CD4-positive, alpha-beta T cell (primary cell): Measurements from ENCODE around the gene TSHZ1. TPM values are rescaled to one million over a fixed set of nuclear protein-coding genes. Genes with fewer than 3 reads are reported as not detected.
"Not testable (repeated sequence)": the region's sequence is repeated elsewhere in the genome, so short reads cannot be mapped to it uniquely, and the experiment has no call there.

Experiments
- ATAC-seq: fragments of 200-7000 bp; cut with Tn5 transposase; one replicate; pipeline ENCODE4 v1.10.0; 2022; ENCODE audit warnings: mild to moderate bottlenecking; ENCODE audit not compliant: poor library complexity
- CTCF ChIA-PET: fragments of 350-600 bp; sonication (Branson Sonifier 250); formaldehyde crosslinking; loops from one replicate; lab custom pipeline; 2021; ENCODE audit warnings: antibody characterized with exemption, inconsistent platforms; lab: Charles Lee
- POLR2A ChIA-PET: fragments of 350-600 bp; sonication (Branson Sonifier 250); formaldehyde crosslinking; loops from one replicate; lab custom pipeline; 2021; ENCODE audit warnings: antibody characterized with exemption, inconsistent platforms; lab: Charles Lee
- DNase-seq, 14 experiments: peaks; one replicate each; pipeline ENCODE4 v3.0.0-alpha.2; 2013 to 2020; ENCODE audit warnings: mixed read lengths in 2 of 14
- H3K27ac ChIP-seq, 2 donors: one replicate each; pipeline versions ENCODE4 v1.5.1 to v1.7.0; 2013; ENCODE audit warnings: low read length in 2 of 2, low read depth in 1 of 2, mild to moderate bottlenecking in 1 of 2
- H3K27me3 ChIP-seq, 2 experiments: 1 replicate in 1 of 2; 2 replicates in 1 of 2; pipeline versions ENCODE4 v1.6.1 to v1.7.0; 2013; ENCODE audit warnings: low read length in 2 of 2, control low read depth in 1 of 2, mild to moderate bottlenecking in 1 of 2, moderate library complexity in 1 of 2; ENCODE audit not compliant: insufficient read depth in 2 of 2, control insufficient read depth in 1 of 2
- H3K36me3 ChIP-seq: one replicate; pipeline ENCODE4 v1.6.1; 2013; ENCODE audit warnings: low read length, control low read depth; ENCODE audit not compliant: insufficient read depth
- H3K4me1 ChIP-seq: one replicate; pipeline ENCODE4 v1.6.1; 2013; ENCODE audit warnings: low read length, control low read depth; ENCODE audit not compliant: insufficient read depth
- H3K4me3 ChIP-seq: one replicate; pipeline ENCODE4 v1.5.1; 2013; ENCODE audit warnings: mild to moderate bottlenecking, low read length, moderate library complexity
- H3K9me3 ChIP-seq, 2 experiments: 1 replicate in 1 of 2; 2 replicates in 1 of 2; pipeline versions ENCODE4 v1.6.1 to v1.7.0; 2013; ENCODE audit warnings: low read length in 2 of 2, mild to moderate bottlenecking in 2 of 2, control low read depth in 1 of 2, moderate library complexity in 1 of 2; ENCODE audit not compliant: control insufficient read depth in 1 of 2, insufficient read depth in 1 of 2
- H3K27ac Mint-ChIP-seq: one replicate; pipeline ENCODE4 v1.8.0; 2020; ENCODE audit warnings: mixed read lengths
- H3K27me3 Mint-ChIP-seq: one replicate; pipeline ENCODE4 v1.8.0; 2021; ENCODE audit warnings: mixed read lengths
- H3K36me3 Mint-ChIP-seq: one replicate; pipeline ENCODE4 v1.8.0; 2021; ENCODE audit warnings: low read depth, mixed read lengths
- H3K4me1 Mint-ChIP-seq: one replicate; pipeline ENCODE4 v1.8.0; 2021; ENCODE audit warnings: low read depth, mixed read lengths
- H3K4me3 Mint-ChIP-seq: one replicate; pipeline ENCODE4 v1.8.0; 2020; ENCODE audit warnings: mild to moderate bottlenecking, mixed read lengths
- H3K9me3 Mint-ChIP-seq: one replicate; pipeline ENCODE4 v1.8.0; 2020; ENCODE audit warnings: mixed read lengths
- intact Hi-C, 2 experiments: fragments of 100-400 bp; cut with DNase I in 1 of 2; cut with micrococcal nuclease in 1 of 2; formaldehyde crosslinking; loops; one replicate each; pipeline versions ENCODE4 v1.15.1 to v1.9.0; 2023 to 2025; cut with DNase I, micrococcal nuclease
- total RNA-seq, 174 experiments: library from RNA in 2 of 174; stranded (reverse) in 2 of 174; gene quantifications; one replicate each; pipeline ENCODE4 v1.2.3 and lab custom pipeline; 2021 to 2026
- TF ChIP-seq, protein P1 (sequence below): fragments of 200-600 bp; IDR thresholded peaks from one replicate; pipeline ENCODE4 v1.8.0; 2022; ENCODE audit warnings: antibody characterized with exemption, mild to moderate bottlenecking

The TSHZ1 gene
- total RNA-seq, 2 experiments from 2014 or later = 19.9 to 21.5 TPM

DNA sequence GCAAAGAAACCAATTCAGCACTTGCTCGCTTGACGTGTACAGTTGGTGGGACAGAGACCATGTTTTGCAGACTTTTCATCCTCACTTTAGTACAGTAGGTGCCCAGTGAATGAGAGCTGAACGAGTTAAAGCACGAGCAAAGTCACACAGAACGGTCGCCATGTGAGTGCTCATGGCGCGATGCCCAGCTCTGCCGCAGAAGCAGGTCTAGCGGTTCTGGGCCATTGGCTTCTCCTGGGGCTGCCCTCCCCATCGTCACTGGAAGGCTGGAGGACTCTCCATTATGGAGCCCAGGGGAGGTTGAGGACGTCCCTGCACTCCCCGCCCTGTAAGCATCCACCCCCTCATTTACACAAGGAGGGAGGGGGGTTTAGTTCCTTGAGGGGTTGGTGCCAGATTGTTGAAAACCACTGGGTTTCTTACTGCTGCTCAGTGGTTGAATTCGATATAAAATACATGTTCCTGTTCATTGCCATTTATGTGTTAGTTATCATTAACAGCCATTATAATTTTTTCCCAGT is 26.6 kb upstream of the TSHZ1 start:
- ATAC-seq = no peak
- ChIA-PET CTCF (no interaction called here), POLR2A (interaction anchor here (1.2 kb wide), 1 partner anchor 9 kb away, joined by 4 read pairs; no protein-coding TSS in a partner anchor)
- intact Hi-C loops = no loop called here
- Histone ChIP-seq H3K27me3 (no peaks in the 10 kb centered on the region), H3K27ac (no peak overlapping the region), H3K4me1 (no peaks in the 10 kb centered on the region), H3K36me3 (no peaks in the 10 kb centered on the region), H3K9me3 (no peaks in the 10 kb centered on the region), H3K4me3 (no peak overlapping the region)
- Mint-ChIP-seq H3K36me3 (no peaks in the 10 kb centered on the region), H3K27ac (no peak overlapping the region), H3K4me3 (no peak overlapping the region), H3K27me3 (peaks cover 4% of the 10 kb centered on the region), H3K9me3 (no peaks in the 10 kb centered on the region), H3K4me1 (no peaks in the 10 kb centered on the region)
- no peak for DNase-seq
- TF ChIP-seq, protein P1, sequence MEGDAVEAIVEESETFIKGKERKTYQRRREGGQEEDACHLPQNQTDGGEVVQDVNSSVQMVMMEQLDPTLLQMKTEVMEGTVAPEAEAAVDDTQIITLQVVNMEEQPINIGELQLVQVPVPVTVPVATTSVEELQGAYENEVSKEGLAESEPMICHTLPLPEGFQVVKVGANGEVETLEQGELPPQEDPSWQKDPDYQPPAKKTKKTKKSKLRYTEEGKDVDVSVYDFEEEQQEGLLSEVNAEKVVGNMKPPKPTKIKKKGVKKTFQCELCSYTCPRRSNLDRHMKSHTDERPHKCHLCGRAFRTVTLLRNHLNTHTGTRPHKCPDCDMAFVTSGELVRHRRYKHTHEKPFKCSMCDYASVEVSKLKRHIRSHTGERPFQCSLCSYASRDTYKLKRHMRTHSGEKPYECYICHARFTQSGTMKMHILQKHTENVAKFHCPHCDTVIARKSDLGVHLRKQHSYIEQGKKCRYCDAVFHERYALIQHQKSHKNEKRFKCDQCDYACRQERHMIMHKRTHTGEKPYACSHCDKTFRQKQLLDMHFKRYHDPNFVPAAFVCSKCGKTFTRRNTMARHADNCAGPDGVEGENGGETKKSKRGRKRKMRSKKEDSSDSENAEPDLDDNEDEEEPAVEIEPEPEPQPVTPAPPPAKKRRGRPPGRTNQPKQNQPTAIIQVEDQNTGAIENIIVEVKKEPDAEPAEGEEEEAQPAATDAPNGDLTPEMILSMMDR = no peak

- no peaks in the 10 kb centered on the region for H3K36me3 Mint-ChIP-seq
- CTCF ChIA-PET = interaction anchor here (1.0 kb wide), 1 partner anchor 13 kb away, joined by 3 read pairs; no protein-coding TSS in a partner anchor
- Histone ChIP-seq H3K4me1 (no peaks in the 10 kb centered on the region), H3K4me3 (no peak overlapping the region), H3K27me3 (no peaks in the 10 kb centered on the region), H3K9me3 (no peaks in the 10 kb centered on the region), H3K36me3 (no peaks in the 10 kb centered on the region), H3K27ac (no peak overlapping the region)
- H3K27ac Mint-ChIP-seq = no peak overlapping the region
- intact Hi-C loops = no loop called here
- peaks cover 4% of the 10 kb centered on the region for H3K27me3 Mint-ChIP-seq
- H3K4me3 Mint-ChIP-seq = no peak overlapping the region
- no peaks in the 10 kb centered on the region for H3K9me3 Mint-ChIP-seq
- H3K4me1 Mint-ChIP-seq = no peaks in the 10 kb centered on the region
- no peak for DNase-seq
- no peak for ATAC-seq
- POLR2A ChIA-PET = no interaction called here
- TF ChIP-seq, protein P1 = no peak
Measured at GRCh38 chr18:75185460-75185859, 25.1 kb upstream of the TSHZ1 start.

GRCh38 chr18:75187702-75188101 is 22.9 kb upstream of the TSHZ1 start:
- H3K4me3 ChIP-seq, H3K9me3 ChIP-seq, H3K4me3 Mint-ChIP-seq, H3K36me3 Mint-ChIP-seq, H3K4me1 ChIP-seq, ATAC-seq, intact Hi-C loops, H3K36me3 ChIP-seq, CTCF ChIA-PET, H3K9me3 Mint-ChIP-seq, H3K27me3 Mint-ChIP-seq, H3K27ac Mint-ChIP-seq, H3K27me3 ChIP-seq, H3K27ac ChIP-seq, DNase-seq, H3K4me1 Mint-ChIP-seq: not testable (repeated sequence)
- POLR2A ChIA-PET = interaction anchor here (0.6 kb wide), 1 partner anchor 23 kb away, joined by 3 read pairs; the partner anchor contains the start of gene TSHZ1

- H3K9me3 Mint-ChIP-seq = no peaks in the 10 kb centered on the region
- H3K4me1 Mint-ChIP-seq = peaks cover 8% of the 10 kb centered on the region
- intact Hi-C loops = no loop called here
- no peaks in the 10 kb centered on the region for H3K36me3 ChIP-seq
- ChIA-PET CTCF (no interaction called here), POLR2A (no interaction called here)
- peaks cover 2% of the 10 kb centered on the region for H3K4me1 ChIP-seq
- ATAC-seq = no peak
- no peak for DNase-seq
- no peak overlapping the region for H3K27ac ChIP-seq
- no peaks in the 10 kb centered on the region for H3K9me3 ChIP-seq
- no peak overlapping the region for H3K4me3 Mint-ChIP-seq
- no peaks in the 10 kb centered on the region for H3K36me3 Mint-ChIP-seq
- TF ChIP-seq, protein P1 = no peak
- no peak overlapping the region for H3K27ac Mint-ChIP-seq
- peaks cover 4% of the 10 kb centered on the region for H3K27me3 Mint-ChIP-seq
- no peaks in the 10 kb centered on the region for H3K27me3 ChIP-seq
- H3K4me3 ChIP-seq = no peak overlapping the region
Measured at GRCh38 chr18:75189696-75190095, 20.9 kb upstream of the TSHZ1 start.
